ENCODE measurements around the gene PTBP1.

The PTBP1 gene

GRCh38 chr19:796692-797527, at the start of gene PTBP1:
Gene PTBP1 (plus strand): TSS chr19:797452. CDS start chr19:797498, 46 bp downstream.
- no peaks in the 10 kb centered on the region for H3K9me3 ChIP-seq (ENCODE audit: control insufficient read depth, insufficient read depth, low read length)
- peak within 1 kb of the TSS; percentile 99 for H3K27ac ChIP-seq (ENCODE audit: low read depth, low read length)
- H3K27me3 ChIP-seq (ENCODE audit: control insufficient read depth, insufficient read depth, low read length), result no peaks in the 10 kb centered on the region
- H3K4me1 ChIP-seq (ENCODE audit: control insufficient read depth, insufficient read depth, low read length), result peaks cover 25% of the 10 kb centered on the region
- peak within 1 kb of the TSS; percentile 98 for H3K4me3 ChIP-seq (ENCODE audit: low read depth, low read length)
- peaks cover 33% of the 10 kb centered on the region for H3K36me3 ChIP-seq (ENCODE audit: control insufficient read depth, insufficient read depth, low read length)
- H3K9ac ChIP-seq (ENCODE audit: low read depth, low read length), result peak within 1 kb of the TSS; percentile 94

DNA sequence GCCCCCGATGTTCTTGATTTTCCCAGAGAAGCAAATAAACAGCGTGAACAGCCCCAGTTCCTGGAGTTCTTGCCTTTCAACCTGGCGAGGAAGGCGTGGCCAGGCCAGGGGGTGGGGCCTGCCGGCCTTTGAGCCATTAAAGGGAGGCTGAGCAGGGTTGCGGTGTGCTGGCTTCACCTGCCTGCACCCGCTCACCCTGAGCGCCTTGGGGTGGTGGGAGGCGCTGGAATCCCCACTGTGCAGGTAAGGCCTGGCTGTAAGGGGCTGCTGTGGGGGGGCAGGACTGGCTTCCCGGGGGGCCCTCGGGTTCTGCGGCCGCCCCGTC, 49.0 kb upstream of the PTBP1 start:
- H3K27ac ChIP-seq (ENCODE audit: low read depth, low read length), result no peak overlapping the region
- H3K4me1 ChIP-seq (ENCODE audit: control insufficient read depth, insufficient read depth, low read length), result no peaks in the 10 kb centered on the region
- no peak overlapping the region for H3K4me3 ChIP-seq (ENCODE audit: low read depth, low read length)
- H3K27me3 ChIP-seq (ENCODE audit: control insufficient read depth, insufficient read depth, low read length), result no peaks in the 10 kb centered on the region
- H3K36me3 ChIP-seq (ENCODE audit: control insufficient read depth, insufficient read depth, low read length), result no peaks in the 10 kb centered on the region
- no peak overlapping the region for H3K9ac ChIP-seq (ENCODE audit: low read depth, low read length)
- no peaks in the 10 kb centered on the region for H3K9me3 ChIP-seq (ENCODE audit: control insufficient read depth, insufficient read depth, low read length)

- H3K36me3 ChIP-seq (ENCODE audit: control insufficient read depth, insufficient read depth, low read length), result no peaks in the 10 kb centered on the region
These were observed 47.4 kb upstream of the PTBP1 start for GRCh38 chr19:749811-750210.

DNA sequence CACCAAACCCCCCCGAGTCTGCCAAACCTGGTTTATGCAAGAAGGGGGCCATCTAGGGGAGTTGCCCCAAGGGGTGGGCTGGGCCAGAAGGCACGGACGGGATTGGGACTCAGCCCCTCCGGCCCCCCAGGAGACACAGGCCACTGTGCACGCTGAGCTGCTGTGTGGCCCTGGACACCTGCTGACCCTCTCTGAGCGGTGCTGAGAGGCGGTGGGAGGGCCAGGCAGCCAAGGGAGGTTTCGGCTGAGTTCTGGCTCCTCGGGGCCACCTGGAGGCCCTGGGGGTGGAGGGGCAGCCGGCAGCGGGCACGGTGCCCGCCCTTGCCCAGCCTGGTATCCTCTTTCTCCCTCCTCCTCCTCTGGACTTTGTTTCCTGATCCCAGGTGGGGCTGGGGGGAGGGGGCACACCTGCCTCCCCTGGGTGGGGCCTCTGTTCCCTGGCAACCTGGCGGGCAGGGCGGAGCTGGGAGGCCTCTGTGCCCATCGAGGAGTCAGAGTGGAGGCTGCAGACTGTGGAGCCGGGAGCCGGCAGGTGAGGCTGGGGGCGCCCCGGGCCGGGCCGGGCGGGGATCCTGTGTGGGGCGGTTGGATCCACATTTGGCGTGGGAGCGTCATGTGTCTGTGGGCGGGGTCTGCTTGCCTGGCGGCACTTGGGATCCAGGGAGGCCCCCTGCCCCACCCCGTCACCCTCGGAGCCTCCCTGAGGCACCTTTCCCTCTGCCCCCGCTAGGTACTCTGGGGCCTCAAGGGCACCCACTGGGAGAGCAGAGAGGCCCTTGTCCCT, 46.4 kb upstream of the PTBP1 start, which contains the start of gene MISP:
Gene MISP, plus strand, starts transcription at position 473 of the 784 bp plus-strand sequence. CDS start 5,835 bp downstream, outside the sequence.
- Histone ChIP-seq H3K4me1 (ENCODE audit: control insufficient read depth, insufficient read depth, low read length) (no peaks in the 10 kb centered on the region), H3K27ac (ENCODE audit: low read depth, low read length) (no peak within 1 kb of the TSS), H3K9ac (ENCODE audit: low read depth, low read length) (no peak within 1 kb of the TSS), H3K27me3 (ENCODE audit: control insufficient read depth, insufficient read depth, low read length) (no peaks in the 10 kb centered on the region), H3K36me3 (ENCODE audit: control insufficient read depth, insufficient read depth, low read length) (no peaks in the 10 kb centered on the region), H3K9me3 (ENCODE audit: control insufficient read depth, insufficient read depth, low read length) (no peaks in the 10 kb centered on the region), H3K4me3 (ENCODE audit: low read depth, low read length) (no peak within 1 kb of the TSS)

More at GRCh38 chr19:749811-750210, 47.4 kb upstream of the PTBP1 start:
- Histone ChIP-seq H3K4me3 (ENCODE audit: low read depth, low read length) (no peak overlapping the region), H3K27ac (ENCODE audit: low read depth, low read length) (no peak overlapping the region), H3K9me3 (ENCODE audit: control insufficient read depth, insufficient read depth, low read length) (no peaks in the 10 kb centered on the region), H3K4me1 (ENCODE audit: control insufficient read depth, insufficient read depth, low read length) (no peaks in the 10 kb centered on the region), H3K27me3 (ENCODE audit: control insufficient read depth, insufficient read depth, low read length) (no peaks in the 10 kb centered on the region), H3K9ac (ENCODE audit: low read depth, low read length) (no peak overlapping the region)

- H3K9ac ChIP-seq (ENCODE audit: low read depth, low read length), result no peak overlapping the region
These were observed 45.5 kb upstream of the PTBP1 start for GRCh38 chr19:751501-752341.

DNA sequence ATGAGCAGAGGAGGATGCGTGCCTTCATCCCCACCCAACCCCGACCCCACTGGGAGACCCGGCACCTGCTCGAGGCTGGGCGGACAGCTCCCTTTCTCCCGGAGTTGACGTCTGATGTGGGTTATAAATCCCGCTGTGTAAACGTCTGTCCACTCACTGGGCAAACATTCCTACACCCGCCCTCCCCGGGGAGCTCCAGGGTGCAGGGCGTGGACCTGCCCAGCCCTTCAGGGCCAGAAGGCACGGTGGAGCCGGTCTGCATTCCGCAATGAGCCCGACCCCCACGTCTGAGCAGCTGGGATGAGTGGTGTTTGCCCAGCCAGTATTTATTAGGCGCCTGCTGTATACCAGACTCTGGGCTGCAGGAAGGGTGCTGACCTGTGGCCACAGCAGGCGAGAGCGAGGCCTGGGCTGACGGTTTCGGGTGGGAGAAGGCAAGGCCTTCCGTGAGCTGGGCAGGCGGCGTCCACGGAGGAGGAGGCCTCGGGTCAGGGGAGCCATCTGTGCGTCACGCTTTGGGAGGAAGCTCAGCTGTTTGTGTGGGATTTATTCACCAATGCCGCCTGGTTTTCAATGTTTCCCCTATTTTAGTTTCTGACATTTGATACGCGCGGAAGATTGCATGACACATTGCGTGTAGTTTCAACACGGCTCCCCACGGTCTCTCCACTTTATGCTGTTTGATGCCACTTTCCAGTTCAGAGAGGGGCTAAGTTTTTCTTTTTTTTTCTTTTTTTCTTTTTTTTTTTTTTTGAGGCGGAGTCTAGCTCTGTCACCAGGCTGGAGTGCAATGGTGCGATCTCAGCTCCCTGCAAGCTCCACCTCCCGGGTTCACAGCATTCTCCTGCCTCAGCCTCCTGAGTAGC, 44.4 kb upstream of the PTBP1 start:
- Histone ChIP-seq H3K27me3 (ENCODE audit: control insufficient read depth, insufficient read depth, low read length) (no peaks in the 10 kb centered on the region), H3K4me3 (ENCODE audit: low read depth, low read length) (no peak overlapping the region), H3K4me1 (ENCODE audit: control insufficient read depth, insufficient read depth, low read length) (no peaks in the 10 kb centered on the region), H3K27ac (ENCODE audit: low read depth, low read length) (no peak overlapping the region), H3K9me3 (ENCODE audit: control insufficient read depth, insufficient read depth, low read length) (no peaks in the 10 kb centered on the region), H3K36me3 (ENCODE audit: control insufficient read depth, insufficient read depth, low read length) (no peaks in the 10 kb centered on the region), H3K9ac (ENCODE audit: low read depth, low read length) (no peak overlapping the region)

More at GRCh38 chr19:751501-752341, 45.5 kb upstream of the PTBP1 start:
- Histone ChIP-seq H3K4me3 (ENCODE audit: low read depth, low read length) (no peak overlapping the region), H3K9me3 (ENCODE audit: control insufficient read depth, insufficient read depth, low read length) (no peaks in the 10 kb centered on the region), H3K4me1 (ENCODE audit: control insufficient read depth, insufficient read depth, low read length) (no peaks in the 10 kb centered on the region), H3K27ac (ENCODE audit: low read depth, low read length) (no peak overlapping the region), H3K36me3 (ENCODE audit: control insufficient read depth, insufficient read depth, low read length) (no peaks in the 10 kb centered on the region), H3K27me3 (ENCODE audit: control insufficient read depth, insufficient read depth, low read length) (no peaks in the 10 kb centered on the region)

- H3K27me3 ChIP-seq (ENCODE audit: control insufficient read depth, insufficient read depth, low read length), result no peaks in the 10 kb centered on the region
- H3K4me1 ChIP-seq (ENCODE audit: control insufficient read depth, insufficient read depth, low read length), result no peaks in the 10 kb centered on the region
These were observed 42.7 kb upstream of the PTBP1 start for GRCh38 chr19:754530-754929.

DNA sequence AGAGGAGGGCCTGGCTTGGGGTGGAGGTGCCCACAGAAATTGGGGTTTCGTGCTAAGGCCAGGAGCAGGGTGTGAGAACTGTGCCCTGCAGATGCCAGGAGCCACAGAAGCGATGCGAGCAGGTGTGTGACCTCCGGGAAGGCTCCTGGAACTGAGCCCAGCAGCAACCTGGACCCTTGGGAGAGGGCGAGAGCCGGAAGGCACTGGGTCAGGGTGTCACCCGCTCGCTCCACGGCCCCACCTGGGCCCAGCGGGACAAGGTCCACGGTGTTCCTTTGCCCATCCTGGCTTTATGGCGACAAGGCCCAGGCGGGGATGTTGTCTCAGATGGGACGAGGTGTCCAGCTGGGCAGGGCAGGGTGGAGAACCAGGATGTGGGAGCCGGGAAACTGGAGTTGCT, 42.2 kb upstream of the PTBP1 start:
- no peak overlapping the region for H3K4me3 ChIP-seq (ENCODE audit: low read depth, low read length)
- no peaks in the 10 kb centered on the region for H3K27me3 ChIP-seq (ENCODE audit: control insufficient read depth, insufficient read depth, low read length)
- no peak overlapping the region for H3K27ac ChIP-seq (ENCODE audit: low read depth, low read length)
- no peaks in the 10 kb centered on the region for H3K36me3 ChIP-seq (ENCODE audit: control insufficient read depth, insufficient read depth, low read length)
- H3K9ac ChIP-seq (ENCODE audit: low read depth, low read length), result no peak overlapping the region
- H3K4me1 ChIP-seq (ENCODE audit: control insufficient read depth, insufficient read depth, low read length), result no peaks in the 10 kb centered on the region
- no peaks in the 10 kb centered on the region for H3K9me3 ChIP-seq (ENCODE audit: control insufficient read depth, insufficient read depth, low read length)

More at GRCh38 chr19:754530-754929, 42.7 kb upstream of the PTBP1 start:
- no peaks in the 10 kb centered on the region for H3K36me3 ChIP-seq (ENCODE audit: control insufficient read depth, insufficient read depth, low read length)
- H3K4me3 ChIP-seq (ENCODE audit: low read depth, low read length), result no peak overlapping the region
- H3K9ac ChIP-seq (ENCODE audit: low read depth, low read length), result no peak overlapping the region
- H3K9me3 ChIP-seq (ENCODE audit: control insufficient read depth, insufficient read depth, low read length), result no peaks in the 10 kb centered on the region
- H3K27ac ChIP-seq (ENCODE audit: low read depth, low read length), result no peak overlapping the region

- H3K9ac ChIP-seq (ENCODE audit: low read depth, low read length), result no peak overlapping the region
- no peaks in the 10 kb centered on the region for H3K36me3 ChIP-seq (ENCODE audit: control insufficient read depth, insufficient read depth, low read length)
- H3K9me3 ChIP-seq (ENCODE audit: control insufficient read depth, insufficient read depth, low read length), result no peaks in the 10 kb centered on the region
- no peaks in the 10 kb centered on the region for H3K27me3 ChIP-seq (ENCODE audit: control insufficient read depth, insufficient read depth, low read length)
- H3K4me3 ChIP-seq (ENCODE audit: low read depth, low read length), result no peak overlapping the region
- no peaks in the 10 kb centered on the region for H3K4me1 ChIP-seq (ENCODE audit: control insufficient read depth, insufficient read depth, low read length)
- no peak overlapping the region for H3K27ac ChIP-seq (ENCODE audit: low read depth, low read length)
These were observed 41.0 kb upstream of the PTBP1 start for GRCh38 chr19:756236-756635.
